Caco-2 (cell line): Measurements from ENCODE around the gene TNFRSF6B. TPM values are rescaled to one million over a fixed set of nuclear protein-coding genes. Genes with fewer than 3 reads are reported as not detected.

Experiments used
- BruUV-seq: library from RNA; stranded (reverse); fragments of 400-500 nt; replicated peaks from 2 replicates; lab custom pipeline; 2021; lab: Mats Ljungman, UMichigan
- CTCF ChIA-PET: fragments of 300-600 bp; sonication (Branson Sonifier 250); formaldehyde crosslinking; loops from one replicate; lab custom pipeline; 2022; ENCODE audit warnings: antibody characterized with exemption; lab: Charles Lee
- POLR2A ChIA-PET: fragments of 300-600 bp; sonication (Branson Sonifier 250); formaldehyde crosslinking; loops from one replicate; lab custom pipeline; 2022; ENCODE audit warnings: antibody characterized with exemption; lab: Charles Lee
- DNase-seq, 2 experiments: peaks; one replicate each; pipeline versions ENCODE4 v3.0.0 to v3.0.0-alpha.2; 2020 to 2022
- H3K27me3 ChIP-seq: replicated peaks from 2 replicates; pipeline ENCODE4 v1.6.0; 2011; ENCODE audit warnings: low read length; ENCODE audit not compliant: control insufficient read depth, insufficient read depth
- H3K36me3 ChIP-seq: 2 replicates; pipeline ENCODE4 v1.5.1; 2011; ENCODE audit warnings: low read length; ENCODE audit not compliant: control insufficient read depth, insufficient read depth
- H3K4me1 ChIP-seq: fragments of 250-450 bp; sonication (Bioruptor Pico); 2 replicates; pipeline ENCODE4 v1.5.1; 2020; ENCODE audit warnings: mild to moderate bottlenecking
- H3K4me3 ChIP-seq: 2 replicates; pipeline ENCODE4 v1.5.1; 2011; ENCODE audit warnings: low read depth, mild to moderate bottlenecking, control low read depth, low read length
- H3K9me3 ChIP-seq: fragments of 250-450 bp; sonication (Bioruptor Pico); 2 replicates; pipeline ENCODE4 v1.5.1; 2020; ENCODE audit warnings: mild to moderate bottlenecking, moderate library complexity
- H3K27ac Mint-ChIP-seq: one replicate; pipeline ENCODE4 v1.8.0; 2022; ENCODE audit warnings: mixed read lengths; ENCODE audit not compliant: unreplicated experiment
- H3K27me3 Mint-ChIP-seq: one replicate; pipeline ENCODE4 v1.8.0; 2022; ENCODE audit warnings: mixed read lengths; ENCODE audit not compliant: insufficient read depth, unreplicated experiment
- H3K36me3 Mint-ChIP-seq: one replicate; pipeline ENCODE4 v1.8.0; 2022; ENCODE audit warnings: mild to moderate bottlenecking, mixed read lengths; ENCODE audit not compliant: insufficient read depth, unreplicated experiment
- H3K4me1 Mint-ChIP-seq: one replicate; pipeline ENCODE4 v1.8.0; 2022; ENCODE audit warnings: low read depth, mixed read lengths; ENCODE audit not compliant: unreplicated experiment
- H3K4me3 Mint-ChIP-seq: one replicate; pipeline ENCODE4 v1.8.0; 2022; ENCODE audit warnings: mild to moderate bottlenecking, moderate library complexity, mixed read lengths; ENCODE audit not compliant: unreplicated experiment
- H3K9me3 Mint-ChIP-seq: one replicate; pipeline ENCODE4 v1.8.0; 2022; ENCODE audit warnings: mixed read lengths; ENCODE audit not compliant: unreplicated experiment
- intact Hi-C: fragments of 100-400 bp; cut with micrococcal nuclease; formaldehyde crosslinking; loops from one replicate; pipeline ENCODE4 v1.10.0; 2022; ENCODE audit not compliant: unreplicated experiment
- total RNA-seq: library from RNA; stranded (reverse); gene quantifications from 2 replicates; pipeline ENCODE4 v1.2.3, GENCODE V29; 2022
- TF ChIP-seq, protein P1 (sequence below), 2 experiments: fragments of 200-600 bp in 1 of 2; IDR thresholded peaks; 1 replicate in 1 of 2; 2 replicates in 1 of 2; pipeline versions ENCODE4 v1.5.1 to v1.8.0; 2011 to 2022; ENCODE audit warnings: antibody characterized with exemption in 1 of 2, control low read depth in 1 of 2, inconsistent platforms in 1 of 2, low read depth in 1 of 2, low read length in 1 of 2, mild to moderate bottlenecking in 1 of 2, moderate library complexity in 1 of 2; ENCODE audit not compliant: insufficient read depth in 1 of 2, severe bottlenecking in 1 of 2, unreplicated experiment in 1 of 2

Gene TNFRSF6B
- total RNA-seq, 1 experiment from 2014 or later = not detected

DNA sequence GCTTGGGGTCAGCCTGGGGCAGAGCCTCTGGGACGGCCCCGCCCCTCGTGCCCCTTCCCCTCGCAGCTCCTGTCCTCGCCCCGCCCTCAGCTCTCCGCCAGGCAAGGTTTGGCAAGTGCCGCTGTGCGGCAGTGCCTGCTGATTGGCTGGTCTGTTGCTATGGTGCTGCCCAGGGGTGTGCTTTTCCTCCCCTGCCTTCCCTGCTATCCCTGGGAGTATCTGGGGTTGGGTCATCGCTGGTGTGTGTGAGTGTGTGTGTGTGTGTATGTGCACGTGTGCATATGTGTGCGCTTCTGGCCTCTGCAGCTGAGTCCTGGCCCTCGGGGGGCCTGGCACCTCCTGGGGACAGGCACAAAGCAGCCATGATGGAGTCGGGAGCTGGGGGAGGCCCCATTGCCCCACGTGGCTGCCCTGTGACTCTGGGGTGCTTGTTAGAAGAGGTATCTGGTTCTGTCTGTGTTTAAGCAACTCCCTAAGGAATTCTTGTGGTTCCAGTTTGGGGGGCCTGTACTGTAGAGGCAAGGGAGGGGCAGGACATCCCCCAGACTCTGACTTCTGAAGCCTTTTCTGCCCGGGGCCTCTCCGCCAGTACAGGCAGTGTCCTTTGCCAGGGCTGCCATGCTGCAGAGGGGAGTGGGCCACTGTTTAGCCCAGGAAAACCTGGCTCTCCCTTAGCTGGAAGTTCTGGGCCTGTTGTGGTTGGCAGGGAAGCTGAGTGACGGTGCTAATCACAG lies 31.4 kb upstream of the TNFRSF6B start:
- Histone ChIP-seq H3K36me3 (no peaks in the 10 kb centered on the region; the same call in 1 of the 2 replicates), H3K4me3 (no peak overlapping the region), H3K27me3 (no peaks in the 10 kb centered on the region), H3K9me3 (no peaks in the 10 kb centered on the region), H3K4me1 (no peaks in the 10 kb centered on the region)
- intact Hi-C loops = no loop called here
- peaks cover 6% of the 10 kb centered on the region for H3K4me1 Mint-ChIP-seq
- H3K4me3 Mint-ChIP-seq = no peak overlapping the region
- peak overlapping the region; percentile 34 for H3K27ac Mint-ChIP-seq
- no TSS peak for BruUV-seq
- TF ChIP-seq, protein P1, sequence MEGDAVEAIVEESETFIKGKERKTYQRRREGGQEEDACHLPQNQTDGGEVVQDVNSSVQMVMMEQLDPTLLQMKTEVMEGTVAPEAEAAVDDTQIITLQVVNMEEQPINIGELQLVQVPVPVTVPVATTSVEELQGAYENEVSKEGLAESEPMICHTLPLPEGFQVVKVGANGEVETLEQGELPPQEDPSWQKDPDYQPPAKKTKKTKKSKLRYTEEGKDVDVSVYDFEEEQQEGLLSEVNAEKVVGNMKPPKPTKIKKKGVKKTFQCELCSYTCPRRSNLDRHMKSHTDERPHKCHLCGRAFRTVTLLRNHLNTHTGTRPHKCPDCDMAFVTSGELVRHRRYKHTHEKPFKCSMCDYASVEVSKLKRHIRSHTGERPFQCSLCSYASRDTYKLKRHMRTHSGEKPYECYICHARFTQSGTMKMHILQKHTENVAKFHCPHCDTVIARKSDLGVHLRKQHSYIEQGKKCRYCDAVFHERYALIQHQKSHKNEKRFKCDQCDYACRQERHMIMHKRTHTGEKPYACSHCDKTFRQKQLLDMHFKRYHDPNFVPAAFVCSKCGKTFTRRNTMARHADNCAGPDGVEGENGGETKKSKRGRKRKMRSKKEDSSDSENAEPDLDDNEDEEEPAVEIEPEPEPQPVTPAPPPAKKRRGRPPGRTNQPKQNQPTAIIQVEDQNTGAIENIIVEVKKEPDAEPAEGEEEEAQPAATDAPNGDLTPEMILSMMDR (IDR thresholded peaks at IDR 0.05; ENCODE audit: insufficient read depth in 1 of 2, low read depth in 1 of 2, low read length in 1 of 2, severe bottlenecking in 1 of 2, unreplicated experiment in 1 of 2) = no peak
- H3K27me3 Mint-ChIP-seq = no peaks in the 10 kb centered on the region
- H3K36me3 Mint-ChIP-seq = peaks cover 24% of the 10 kb centered on the region
- POLR2A ChIA-PET = interaction anchor here (0.7 kb wide), 1 partner anchor 8 kb away, joined by 4 read pairs; no protein-coding TSS in a partner anchor
- DNase-seq = no peak
- H3K9me3 Mint-ChIP-seq = no peaks in the 10 kb centered on the region
- CTCF ChIA-PET = interaction anchor here (0.6 kb wide), 1 partner anchor 293 kb away, joined by 3 read pairs; no protein-coding TSS in a partner anchor

DNA sequence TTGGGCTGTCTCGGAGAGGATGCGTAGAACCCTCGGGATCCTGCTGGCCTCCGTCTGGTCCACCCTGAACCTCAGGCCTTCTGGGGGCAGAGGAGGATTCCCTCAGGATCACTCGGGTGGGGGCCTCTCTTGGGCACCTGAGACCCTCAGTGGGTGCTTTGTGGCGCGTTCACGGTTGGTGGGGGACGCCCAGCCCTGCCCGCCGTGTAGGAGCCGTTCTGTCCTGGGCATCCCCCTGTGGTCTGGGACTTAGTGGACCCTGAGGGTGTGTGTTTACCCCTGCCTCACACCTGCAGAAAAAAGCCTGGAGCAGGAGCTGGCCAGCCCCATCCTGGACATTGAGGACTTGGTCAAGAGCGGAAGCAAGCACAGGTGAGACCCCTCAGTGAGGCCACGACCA lies 30.7 kb upstream of the TNFRSF6B start:
- BruUV-seq = no TSS peak
- TF ChIP-seq, protein P1 (IDR thresholded peaks at IDR 0.05; ENCODE audit: insufficient read depth in 1 of 2, low read depth in 1 of 2, low read length in 1 of 2, severe bottlenecking in 1 of 2, unreplicated experiment in 1 of 2) = no peak
- H3K4me3 ChIP-seq = no peak overlapping the region
- intact Hi-C loops = no loop called here
- no peaks in the 10 kb centered on the region; the same call in 1 of the 2 replicates for H3K36me3 ChIP-seq
- POLR2A ChIA-PET = interaction anchor here (0.7 kb wide), 1 partner anchor 9 kb away, joined by 4 read pairs; no protein-coding TSS in a partner anchor
- no peak overlapping the region for H3K4me3 Mint-ChIP-seq
- no peaks in the 10 kb centered on the region for H3K9me3 ChIP-seq
- H3K27me3 ChIP-seq = no peaks in the 10 kb centered on the region
- peaks cover 19% of the 10 kb centered on the region for H3K36me3 Mint-ChIP-seq
- DNase-seq = no peak
- no peak overlapping the region for H3K27ac Mint-ChIP-seq
- H3K9me3 Mint-ChIP-seq = no peaks in the 10 kb centered on the region
- no peaks in the 10 kb centered on the region for H3K4me1 ChIP-seq
- CTCF ChIA-PET = interaction anchor here (0.9 kb wide), 1 partner anchor 24 kb away, joined by 4 read pairs; no protein-coding TSS in a partner anchor
- H3K27me3 Mint-ChIP-seq = no peaks in the 10 kb centered on the region
- peaks cover 6% of the 10 kb centered on the region for H3K4me1 Mint-ChIP-seq

DNA sequence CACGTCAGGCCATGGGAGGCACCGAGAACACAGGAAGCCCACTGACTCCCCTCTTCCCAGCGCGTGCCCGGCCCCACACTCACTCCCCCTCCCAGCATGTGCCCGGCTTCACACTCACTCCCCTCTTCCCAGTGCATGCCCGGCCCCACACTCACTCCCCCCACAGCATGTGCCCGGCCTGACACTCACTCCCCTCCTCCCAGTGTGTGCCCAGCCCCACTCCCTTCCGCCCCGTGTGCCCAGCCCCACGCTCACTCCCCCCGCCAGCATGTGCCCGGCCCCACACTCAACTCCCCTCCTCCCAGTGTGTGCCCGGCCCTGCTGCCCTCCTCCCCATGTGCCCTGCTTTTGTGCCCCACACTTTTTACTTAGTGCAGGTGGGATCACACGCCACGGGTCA lies 28.6 kb upstream of the TNFRSF6B start:
- no TSS peak for BruUV-seq
- H3K9me3 Mint-ChIP-seq = no peaks in the 10 kb centered on the region
- H3K36me3 Mint-ChIP-seq = peaks cover 18% of the 10 kb centered on the region
- Histone ChIP-seq H3K9me3 (no peaks in the 10 kb centered on the region), H3K27me3 (no peaks in the 10 kb centered on the region), H3K4me3 (no peak overlapping the region), H3K4me1 (no peaks in the 10 kb centered on the region), H3K36me3 (no peaks in the 10 kb centered on the region)
- peaks cover 6% of the 10 kb centered on the region for H3K4me1 Mint-ChIP-seq
- ChIA-PET POLR2A (no interaction called here), CTCF (no interaction called here)
- no peaks in the 10 kb centered on the region for H3K27me3 Mint-ChIP-seq
- no peak overlapping the region for H3K4me3 Mint-ChIP-seq
- H3K27ac Mint-ChIP-seq = no peak overlapping the region
- intact Hi-C loops = no loop called here
- TF ChIP-seq, protein P1 (IDR thresholded peaks at IDR 0.05; ENCODE audit: insufficient read depth in 1 of 2, low read depth in 1 of 2, low read length in 1 of 2, severe bottlenecking in 1 of 2, unreplicated experiment in 1 of 2) = no peak
- no peak for DNase-seq
